ENCODE data around the gene GNS. TPM values are rescaled to one million over a fixed set of nuclear protein-coding genes. Genes with fewer than 3 reads are reported as not detected.

Gene GNS
- total and polyA plus RNA-seq, 2 of the 4 experiments (the other 2 are of a cell fraction) = 60.4 to 80.7 TPM

DNA sequence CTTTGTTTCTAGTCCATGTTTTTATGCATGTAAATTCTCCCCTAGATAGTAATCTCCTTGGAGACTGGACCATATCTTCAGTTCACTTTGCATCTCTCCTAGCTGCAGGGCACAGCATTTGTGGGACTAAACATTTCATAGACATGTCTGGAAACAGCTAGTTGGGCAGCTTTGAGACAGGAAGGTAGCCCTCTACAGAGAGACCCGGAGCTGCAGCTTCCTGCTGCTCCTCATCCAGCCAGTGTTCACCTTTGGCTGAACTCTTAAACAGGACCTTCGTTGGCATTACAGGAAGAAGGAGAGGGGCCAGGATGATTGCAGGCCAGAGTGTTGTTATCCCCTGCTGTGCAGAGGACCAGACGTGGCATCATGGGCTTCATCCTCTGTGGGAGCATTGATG, 52.9 kb downstream of the GNS start:
- H3K56ac ChIP-seq (ENCODE audit: extremely low read depth, insufficient read depth, low read length) = no peak overlapping the region
- no peak overlapping the region for H4K8ac ChIP-seq (ENCODE audit: low read depth in 2 of 2, low read length in 2 of 2)
- H2AK9ac ChIP-seq (replicated peaks; ENCODE audit: low read depth, low read length, poor library complexity) = no peak overlapping the region
- no peak overlapping the region for H4K91ac ChIP-seq (ENCODE audit: insufficient read depth, low read depth, low read length)
- H3K4me3 ChIP-seq (ENCODE audit: insufficient read depth, low read depth, low read length) = no peak overlapping the region
- no peak overlapping the region for H2BK15ac ChIP-seq (ENCODE audit: low read depth, low read length)
- no peaks in the 10 kb centered on the region for H4K20me1 ChIP-seq (ENCODE audit: insufficient read depth, low read length)
- no peak overlapping the region for H4K5ac ChIP-seq (ENCODE audit: low read depth, low read length)
- H2BK120ac ChIP-seq (ENCODE audit: low read depth, low read length) = no peak overlapping the region
- no peak overlapping the region for H3K14ac ChIP-seq (replicated peaks; ENCODE audit: low read depth, low read length)
- DNase-seq (no peak), ATAC-seq (ENCODE audit: low read depth) (no peak; the same call in 1 of the 2 replicates)
- BruUV-seq (replicated peaks) = no TSS peak
- 0% methylated on average over 2 of the region's 3 CpGs; no CpG with 5 or more reads in 1 of the 2 experiments for WGBS, 2 experiments (ENCODE audit: extremely low coverage in 2 of 2, insufficient read length in 1 of 2)
- H2BK20ac ChIP-seq (ENCODE audit: low read depth, low read length) = no peak overlapping the region
- H3K27ac ChIP-seq (ENCODE audit: insufficient read depth, low read length) = no peak overlapping the region
- H2AK5ac ChIP-seq (ENCODE audit: low read depth, low read length) = no peak overlapping the region
- in situ Hi-C loops (cut with MboI; ENCODE audit: low sequenced_read_pairs) = no loop called here
- H3K9ac ChIP-seq (ENCODE audit: low read depth, low read length) = no peak overlapping the region
- ChIA-PET CTCF (interaction anchor here (0.5 to 2.1 kb wide), 3 partner anchors 9 to 88 kb away, joined by 3 to 9 read pairs (median 3); no protein-coding TSS in a partner anchor), POLR2A (ENCODE audit: unreplicated experiment) (no interaction called here)
- H3K23ac ChIP-seq (ENCODE audit: low read depth, low read length) = no peak overlapping the region
- H3K36me3 ChIP-seq (ENCODE audit: control insufficient read depth, insufficient read depth, low read length) = no peaks in the 10 kb centered on the region
- peaks cover 6% of the 10 kb centered on the region; the same call in 1 of the 2 replicates for H3K9me1 ChIP-seq (ENCODE audit: insufficient read depth, low read length)
- H3K18ac ChIP-seq (ENCODE audit: low read depth, low read length) = no peak overlapping the region
- no peaks in the 10 kb centered on the region for H3K4me1 ChIP-seq (ENCODE audit: control insufficient read depth, insufficient read depth, low read length)
- dilution Hi-C loops (cut with HindIII; ENCODE audit: low sequenced_read_pairs, unreplicated experiment) = no loop called here
- TF ChIP-seq RFX5 (IDR thresholded peaks at IDR 0.05; ENCODE audit: low read depth, low read length) (no peak), MXI1 (IDR thresholded peaks at IDR 0.05; ENCODE audit: borderline replicate concordance, low read depth, low read length) (no peak), SMC3 (IDR thresholded peaks at IDR 0.05; ENCODE audit: low read depth, low read length) (no peak), CEBPB (IDR thresholded peaks at IDR 0.05; ENCODE audit: low read depth, low read length) (no peak), CHD1 (IDR thresholded peaks at IDR 0.05; ENCODE audit: low read depth, low read length) (no peak), MAZ (IDR thresholded peaks at IDR 0.05; ENCODE audit: borderline replicate concordance, low read depth, low read length) (no peak), BHLHE40 (IDR thresholded peaks at IDR 0.05; ENCODE audit: low read depth, low read length) (no peak)
- TF ChIP-seq, protein P1, sequence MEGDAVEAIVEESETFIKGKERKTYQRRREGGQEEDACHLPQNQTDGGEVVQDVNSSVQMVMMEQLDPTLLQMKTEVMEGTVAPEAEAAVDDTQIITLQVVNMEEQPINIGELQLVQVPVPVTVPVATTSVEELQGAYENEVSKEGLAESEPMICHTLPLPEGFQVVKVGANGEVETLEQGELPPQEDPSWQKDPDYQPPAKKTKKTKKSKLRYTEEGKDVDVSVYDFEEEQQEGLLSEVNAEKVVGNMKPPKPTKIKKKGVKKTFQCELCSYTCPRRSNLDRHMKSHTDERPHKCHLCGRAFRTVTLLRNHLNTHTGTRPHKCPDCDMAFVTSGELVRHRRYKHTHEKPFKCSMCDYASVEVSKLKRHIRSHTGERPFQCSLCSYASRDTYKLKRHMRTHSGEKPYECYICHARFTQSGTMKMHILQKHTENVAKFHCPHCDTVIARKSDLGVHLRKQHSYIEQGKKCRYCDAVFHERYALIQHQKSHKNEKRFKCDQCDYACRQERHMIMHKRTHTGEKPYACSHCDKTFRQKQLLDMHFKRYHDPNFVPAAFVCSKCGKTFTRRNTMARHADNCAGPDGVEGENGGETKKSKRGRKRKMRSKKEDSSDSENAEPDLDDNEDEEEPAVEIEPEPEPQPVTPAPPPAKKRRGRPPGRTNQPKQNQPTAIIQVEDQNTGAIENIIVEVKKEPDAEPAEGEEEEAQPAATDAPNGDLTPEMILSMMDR (conservative IDR thresholded peaks at IDR 0.05; ENCODE audit: low read depth, low read length) = no peak
- H3K4me2 ChIP-seq (ENCODE audit: low read depth, low read length) = no peak overlapping the region
- no peak overlapping the region for H2AFZ ChIP-seq (replicated peaks; ENCODE audit: low read length, poor library complexity)
- no peak overlapping the region for H2BK5ac ChIP-seq (ENCODE audit: low read depth, low read length, poor library complexity, severe bottlenecking)
- H3K9me3 ChIP-seq (ENCODE audit: control insufficient read depth, insufficient read depth, low read length) = no peaks in the 10 kb centered on the region
- H3K4ac ChIP-seq (ENCODE audit: low read depth, low read length) = no peak overlapping the region
- intact Hi-C loops (cut with micrococcal nuclease) = no loop called here
- no peaks in the 10 kb centered on the region for H3K27me3 ChIP-seq (ENCODE audit: control insufficient read depth, insufficient read depth, low read length)
- no peaks in the 10 kb centered on the region for H3K79me1 ChIP-seq (ENCODE audit: low read depth in 1 of 2, low read length in 2 of 2)

Data from IMR-90 (cell line).